T-helper 17 cell (primary cell): ENCODE measurements around the gene PSMA4. TPM values are rescaled to one million over a fixed set of nuclear protein-coding genes. Genes with fewer than 3 reads are reported as not detected.
"Not testable (repeated sequence)": the region's sequence is repeated elsewhere in the genome, so short reads cannot be mapped to it uniquely, and the experiment has no call there.

Experiments
- ATAC-seq: fragments of 150-1000 bp; cut with Tn5 transposase; 2 replicates; pipeline ENCODE4 v1.10.0; 2021; ENCODE audit warnings: mild to moderate bottlenecking, moderate library complexity
- DNase-seq, 3 donors: peaks; one replicate each; pipeline versions ENCODE4 v3.0.0 to v3.0.0-alpha.2; 2020 to 2021
- H3K9me3 ChIP-seq: one replicate; pipeline ENCODE4 v1.7.0; 2013; ENCODE audit warnings: low read length, mild to moderate bottlenecking; ENCODE audit not compliant: control insufficient read depth, poor library complexity, severe bottlenecking
- H3K27ac Mint-ChIP-seq: one replicate; pipeline ENCODE4 v1.8.0; 2022; ENCODE audit warnings: mild to moderate bottlenecking, moderate library complexity, mixed read lengths
- H3K27me3 Mint-ChIP-seq: one replicate; pipeline ENCODE4 v1.8.0; 2022; ENCODE audit warnings: mixed read lengths
- H3K36me3 Mint-ChIP-seq: one replicate; pipeline ENCODE4 v1.8.0; 2022; ENCODE audit warnings: low read depth, mixed read lengths
- H3K4me1 Mint-ChIP-seq: one replicate; pipeline ENCODE4 v1.8.0; 2022; ENCODE audit warnings: mild to moderate bottlenecking, mixed read lengths
- H3K4me3 Mint-ChIP-seq: one replicate; pipeline ENCODE4 v1.8.0; 2022; ENCODE audit warnings: mild to moderate bottlenecking, moderate library complexity, mixed read lengths
- total RNA-seq, 4 donors: library from RNA in 2 of 4; stranded (reverse) in 2 of 4; gene quantifications; one replicate each; pipeline ENCODE4 v1.2.3 and lab custom pipeline; 2022 to 2026

The PSMA4 gene
- total RNA-seq, result 10 to 100 TPM; 66.6 to 72.8 TPM
- 50.7 to 114 reads per million in 2 donors for total RNA-seq (lab: John Stamatoyannopoulos, UW)

DNA sequence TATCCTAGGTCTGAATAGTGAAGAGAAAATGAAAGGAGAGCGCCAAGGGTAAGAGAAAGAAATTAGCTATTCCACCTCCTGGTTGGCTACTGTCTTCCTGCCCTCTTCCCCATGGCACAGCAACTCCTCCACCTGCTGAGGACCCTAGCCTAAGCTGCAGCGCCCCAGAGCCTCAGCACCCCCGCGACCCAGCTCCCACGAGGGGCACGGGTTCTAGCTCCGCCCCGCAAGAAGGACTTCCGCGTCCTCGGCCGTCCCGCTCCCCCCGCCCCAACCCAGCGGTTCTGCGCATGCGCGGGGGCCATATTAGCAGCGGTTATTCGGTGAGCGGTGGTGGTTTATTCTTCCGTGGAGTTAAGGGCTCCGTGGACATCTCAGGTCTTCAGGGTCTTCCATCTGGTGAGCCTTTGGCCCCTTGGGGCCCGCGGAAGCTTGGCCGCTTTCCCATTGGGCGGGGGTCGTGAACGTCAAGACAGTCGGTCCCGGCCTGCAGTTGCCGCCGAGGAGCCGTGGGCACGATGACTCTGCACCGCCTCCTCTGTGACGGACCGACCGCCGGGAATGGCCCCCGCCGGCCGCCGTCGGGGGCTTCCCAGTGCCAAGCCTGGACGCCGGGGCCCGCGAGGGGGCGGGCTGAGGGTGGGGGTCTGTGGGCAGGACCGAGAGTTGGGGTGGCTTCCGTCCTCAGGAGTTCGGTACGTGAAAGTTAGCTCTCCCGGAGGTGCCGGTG lies at the start of gene PSMA4:
Gene PSMA4, plus strand, starts transcription at position 304 of the 730 bp plus-strand sequence. CDS start 1,484 bp downstream, outside the sequence.
- DNase-seq (peak; percentile 89 to 92 (median 92)), ATAC-seq (peak; percentile 89)
- peak within 1 kb of the TSS; percentile 98 for H3K27ac Mint-ChIP-seq
- peak within 1 kb of the TSS; percentile 95 for H3K4me3 Mint-ChIP-seq
- no peaks in the 10 kb centered on the region for H3K27me3 Mint-ChIP-seq
- H3K9me3 ChIP-seq, result no peaks in the 10 kb centered on the region
- H3K4me1 Mint-ChIP-seq, result peaks cover 28% of the 10 kb centered on the region
- peaks cover 6% of the 10 kb centered on the region for H3K36me3 Mint-ChIP-seq

DNA sequence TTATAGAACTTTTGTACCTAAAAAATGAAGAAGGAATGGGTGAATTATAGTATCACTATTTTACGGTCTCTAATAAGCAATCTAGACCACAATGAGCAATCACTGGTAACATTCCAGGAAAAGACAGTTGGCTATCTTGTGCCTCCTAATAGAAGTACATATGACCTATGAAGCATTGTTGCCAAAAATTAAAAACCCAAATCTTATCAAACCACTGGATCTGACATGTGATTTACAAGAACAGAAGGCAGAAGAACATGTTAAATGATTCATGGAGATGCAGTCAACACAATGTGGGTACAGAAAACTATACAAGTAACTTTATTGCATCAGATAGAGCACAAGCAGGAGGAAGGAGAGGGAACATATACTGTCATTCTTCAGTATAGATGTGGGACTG lies 47.4 kb upstream of the PSMA4 start:
- H3K4me3 Mint-ChIP-seq, result no peak overlapping the region
- peaks cover 6% of the 10 kb centered on the region for H3K4me1 Mint-ChIP-seq
- no peaks in the 10 kb centered on the region for H3K27me3 Mint-ChIP-seq
- H3K9me3 ChIP-seq, result no peaks in the 10 kb centered on the region
- no peak overlapping the region for H3K27ac Mint-ChIP-seq
- ATAC-seq, result no peak
- DNase-seq, result no peak
- H3K36me3 Mint-ChIP-seq, result peaks cover 5% of the 10 kb centered on the region

DNA sequence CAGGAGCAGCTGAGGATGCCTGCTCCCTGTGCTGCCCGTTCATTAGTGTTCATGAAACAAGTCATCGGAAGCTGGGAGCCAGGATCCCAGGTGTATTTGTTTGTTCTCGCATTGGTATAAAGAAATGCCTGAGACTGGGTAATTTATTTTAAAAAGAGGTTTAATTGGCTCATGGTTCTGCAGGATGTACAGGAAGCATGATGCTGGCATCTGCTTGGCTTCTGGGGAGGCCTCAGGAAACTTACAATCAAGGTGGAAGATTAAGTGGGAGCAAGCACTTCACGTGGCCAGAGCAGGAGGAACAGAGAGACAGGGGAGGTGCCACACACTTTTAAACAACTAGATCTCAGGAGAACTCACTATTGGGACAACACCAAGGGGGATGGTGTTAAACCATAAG lies 38.4 kb upstream of the PSMA4 start:
- peaks cover 2% of the 10 kb centered on the region for H3K36me3 Mint-ChIP-seq
- no peaks in the 10 kb centered on the region for H3K27me3 Mint-ChIP-seq
- H3K4me1 Mint-ChIP-seq, result peaks cover 5% of the 10 kb centered on the region
- DNase-seq (no peak), ATAC-seq (no peak)
- H3K9me3 ChIP-seq, result no peaks in the 10 kb centered on the region
- no peak overlapping the region for H3K27ac Mint-ChIP-seq
- no peak overlapping the region for H3K4me3 Mint-ChIP-seq

DNA sequence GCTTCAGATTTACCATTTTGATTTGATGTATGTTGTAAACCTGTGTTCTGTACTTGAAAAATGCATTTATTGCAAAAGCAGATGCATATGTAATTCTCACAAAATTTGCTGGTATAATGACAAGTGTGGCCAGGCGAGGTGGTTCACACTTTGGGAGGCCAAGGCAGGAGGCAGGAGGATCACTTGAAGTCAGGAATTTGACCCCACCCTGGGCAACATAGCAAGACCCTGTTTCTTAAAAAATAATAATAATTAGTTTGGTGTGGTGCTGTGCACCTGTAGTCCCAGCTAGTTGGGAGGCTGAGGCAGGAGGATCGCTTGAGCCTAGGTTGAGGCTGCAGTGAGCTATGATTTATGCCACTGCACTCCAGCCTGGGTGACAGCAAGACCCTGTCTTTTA lies 37.6 kb upstream of the PSMA4 start:
- H3K4me3 Mint-ChIP-seq, result no peak overlapping the region
- DNase-seq (no peak), ATAC-seq (no peak)
- H3K27ac Mint-ChIP-seq, result no peak overlapping the region
- no peaks in the 10 kb centered on the region for H3K27me3 Mint-ChIP-seq
- no peaks in the 10 kb centered on the region for H3K36me3 Mint-ChIP-seq
- H3K4me1 Mint-ChIP-seq, result peaks cover 8% of the 10 kb centered on the region
- H3K9me3 ChIP-seq, result no peaks in the 10 kb centered on the region

DNA sequence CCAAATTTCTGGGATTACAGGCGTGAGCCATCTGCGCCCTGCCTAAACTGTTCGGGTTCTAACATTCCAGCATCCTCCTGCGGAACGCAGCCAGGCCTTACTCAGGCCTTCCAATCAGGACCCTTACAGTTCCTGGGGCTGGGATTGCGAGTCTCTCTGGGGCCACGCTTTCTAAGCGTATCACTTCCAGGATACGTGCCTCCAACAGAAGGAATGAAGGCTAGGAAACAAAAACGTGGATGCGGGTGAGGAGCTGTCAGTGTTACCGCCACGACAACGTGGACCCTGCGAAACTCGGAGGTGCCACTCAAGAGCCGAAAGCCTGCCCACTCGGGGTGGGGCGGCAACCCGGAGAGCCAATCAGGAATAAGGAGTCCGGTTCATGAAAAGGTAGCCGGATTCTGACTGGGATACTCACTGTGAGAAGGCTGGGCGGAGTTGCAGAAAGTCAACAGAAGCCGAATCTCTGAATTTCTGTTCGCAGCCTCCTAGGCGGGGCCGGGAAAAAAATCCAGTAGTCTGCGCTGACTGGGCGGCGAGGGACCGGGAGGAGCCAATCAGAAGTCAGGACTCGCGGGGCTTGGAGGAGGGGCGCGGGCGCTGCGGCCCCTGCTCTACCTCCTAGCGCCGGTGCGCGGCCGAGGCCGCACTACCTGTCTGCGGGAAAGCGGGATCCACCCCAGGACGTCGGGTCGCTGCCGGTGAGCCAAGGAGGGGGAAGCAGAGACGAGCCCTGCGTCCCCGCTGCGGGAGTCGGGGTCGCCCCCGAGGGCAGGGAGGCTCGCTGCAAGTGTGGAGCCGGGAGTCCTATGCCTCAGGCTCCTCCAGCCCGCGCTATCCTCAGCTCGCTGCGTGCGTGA lies 33.0 kb upstream of the PSMA4 start, which contains the start of gene HYKK:
Gene HYKK, plus strand, starts transcription at position 607 of the 860 bp plus-strand sequence. CDS start 5,512 bp downstream, outside the sequence.
- no peaks in the 10 kb centered on the region for H3K27me3 Mint-ChIP-seq
- peak within 1 kb of the TSS; percentile 75 for H3K27ac Mint-ChIP-seq
- peak within 1 kb of the TSS; percentile 96 for H3K4me3 Mint-ChIP-seq
- peak; percentile 38 to 65 (median 51) for DNase-seq
- ATAC-seq, result peak; percentile 86
- H3K36me3 Mint-ChIP-seq, result no peaks in the 10 kb centered on the region
- no peaks in the 10 kb centered on the region for H3K9me3 ChIP-seq
- H3K4me1 Mint-ChIP-seq, result peaks cover 17% of the 10 kb centered on the region

DNA sequence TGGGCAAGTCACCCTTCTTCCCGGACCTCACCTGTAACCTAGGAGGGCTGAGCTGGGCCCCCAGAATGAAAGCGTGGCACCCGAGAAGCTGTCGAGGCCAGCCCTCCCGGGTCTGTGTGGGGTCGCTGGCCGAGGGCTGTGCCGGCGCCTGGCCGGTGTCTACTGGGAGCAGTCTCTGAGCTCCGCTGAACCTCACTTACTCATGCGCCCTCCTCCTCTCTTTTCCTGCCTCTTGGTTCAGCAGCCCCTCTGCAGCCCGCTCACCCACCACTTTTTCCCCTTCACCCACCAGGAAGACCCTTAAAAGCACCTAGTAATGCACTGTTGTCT lies 32.4 kb upstream of the PSMA4 start:
- no peaks in the 10 kb centered on the region for H3K9me3 ChIP-seq
- Mint-ChIP-seq H3K4me1 (peaks cover 17% of the 10 kb centered on the region), H3K36me3 (no peaks in the 10 kb centered on the region), H3K27me3 (no peaks in the 10 kb centered on the region), H3K4me3 (peak overlapping the region; percentile 96), H3K27ac (peak overlapping the region; percentile 75)
- ATAC-seq (peak; percentile 30), DNase-seq (no peak)

DNA sequence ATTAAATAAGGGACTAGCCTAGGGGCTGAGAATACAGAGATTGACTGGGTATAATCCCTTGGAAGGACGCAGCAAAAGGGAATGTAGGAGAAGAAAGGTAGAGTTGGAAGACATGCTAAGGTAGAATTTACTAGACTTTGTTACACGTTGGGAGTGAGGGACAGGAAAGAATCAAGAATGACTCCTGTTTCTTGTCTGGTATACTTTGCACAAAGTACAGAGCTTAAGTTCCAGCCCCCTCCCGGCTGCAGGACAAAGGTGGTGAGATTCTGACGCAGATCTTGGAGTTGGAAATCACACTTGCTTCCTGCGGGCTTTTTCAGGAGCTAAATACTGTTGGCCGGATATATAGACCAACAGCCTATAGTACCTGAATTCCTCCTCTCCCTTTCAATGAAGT lies 32.0 kb upstream of the PSMA4 start:
- no peaks in the 10 kb centered on the region for H3K27me3 Mint-ChIP-seq
- no peaks in the 10 kb centered on the region for H3K9me3 ChIP-seq
- peaks cover 17% of the 10 kb centered on the region for H3K4me1 Mint-ChIP-seq
- peak overlapping the region; percentile 96 for H3K4me3 Mint-ChIP-seq
- ATAC-seq, result no peak
- DNase-seq, result no peak
- H3K36me3 Mint-ChIP-seq, result no peaks in the 10 kb centered on the region
- peak overlapping the region; percentile 75 for H3K27ac Mint-ChIP-seq

DNA sequence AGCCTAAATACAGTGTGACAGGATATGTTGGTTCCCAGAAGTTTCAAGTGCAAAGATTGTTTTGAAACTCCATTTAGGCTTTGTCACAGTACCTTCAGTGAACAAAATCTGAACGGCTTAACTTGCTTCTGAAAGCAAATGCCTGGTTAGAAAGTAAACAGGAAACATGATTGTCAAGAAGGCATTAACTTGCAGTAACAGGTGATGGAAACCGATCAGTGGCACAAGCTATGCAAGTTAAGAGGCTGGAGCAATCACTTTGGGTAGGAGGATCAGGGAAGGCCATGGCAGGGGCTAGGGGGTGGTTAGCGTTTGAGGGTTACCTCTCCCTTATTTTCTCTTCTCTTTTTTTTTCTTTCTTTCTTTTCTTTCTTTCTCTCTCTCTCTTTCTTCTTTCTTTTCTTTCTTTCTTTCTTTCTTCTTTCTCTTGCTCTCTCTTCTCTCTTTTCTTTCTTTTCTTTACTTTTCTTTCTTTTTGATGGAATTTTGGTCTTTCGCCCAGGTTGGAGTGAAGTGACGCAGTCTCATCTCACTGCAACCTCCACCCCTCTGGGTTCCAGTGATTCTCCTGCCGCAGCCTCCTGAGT lies 30.4 kb upstream of the PSMA4 start:
- Mint-ChIP-seq H3K4me3 (peak overlapping the region; percentile 70), H3K4me1 (peaks cover 17% of the 10 kb centered on the region), H3K36me3 (no peaks in the 10 kb centered on the region), H3K27me3 (no peaks in the 10 kb centered on the region), H3K27ac (no peak overlapping the region)
- DNase-seq, result no peak
- ATAC-seq, result no peak
- H3K9me3 ChIP-seq, result no peaks in the 10 kb centered on the region

DNA sequence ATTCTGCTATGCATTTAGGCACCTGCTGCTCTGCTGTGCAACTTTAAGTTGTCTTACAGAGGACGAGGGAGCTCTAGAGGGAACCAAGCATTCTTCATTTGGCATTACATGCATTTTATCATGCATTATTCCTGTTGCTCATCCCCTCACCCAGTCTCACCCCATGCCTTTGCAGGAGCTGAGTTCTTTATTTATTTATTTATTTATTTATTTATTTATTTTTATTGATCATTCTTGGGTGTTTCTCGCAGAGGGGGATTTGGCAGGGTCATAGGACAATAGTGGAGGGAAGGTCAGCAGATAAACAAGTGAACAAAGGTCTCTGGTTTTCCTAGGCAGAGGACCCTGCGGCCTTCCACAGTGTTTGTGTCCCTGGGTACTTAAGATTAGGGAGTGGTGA lies 20.2 kb upstream of the PSMA4 start:
- not testable (repeated sequence) for H3K4me3 Mint-ChIP-seq, H3K27me3 Mint-ChIP-seq, ATAC-seq, H3K9me3 ChIP-seq, DNase-seq, H3K36me3 Mint-ChIP-seq, H3K27ac Mint-ChIP-seq, H3K4me1 Mint-ChIP-seq

DNA sequence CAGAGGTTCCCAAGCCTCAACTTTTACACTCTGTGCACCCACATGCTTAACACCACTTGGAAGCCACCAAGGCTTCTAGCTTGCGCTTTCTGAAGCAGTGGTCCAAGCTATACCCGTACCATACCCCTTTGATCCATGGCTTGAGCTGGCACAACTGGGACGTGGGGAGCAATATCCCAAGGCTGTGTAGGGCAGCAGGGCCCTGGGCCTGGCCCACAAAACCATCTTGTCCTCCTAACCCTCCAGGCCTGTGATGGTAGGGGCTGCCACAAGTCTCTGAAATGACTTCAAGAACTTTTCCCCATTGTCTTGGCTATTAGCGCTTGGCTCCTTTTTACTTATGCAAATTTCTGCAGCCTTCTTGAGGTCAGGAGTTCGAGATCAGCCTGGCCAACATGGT lies 16.0 kb upstream of the PSMA4 start:
- ATAC-seq (no peak), DNase-seq (no peak)
- H3K9me3 ChIP-seq, result no peaks in the 10 kb centered on the region
- Mint-ChIP-seq H3K4me3 (no peak overlapping the region), H3K27ac (no peak overlapping the region), H3K36me3 (no peaks in the 10 kb centered on the region), H3K27me3 (peaks cover 4% of the 10 kb centered on the region), H3K4me1 (no peaks in the 10 kb centered on the region)

DNA sequence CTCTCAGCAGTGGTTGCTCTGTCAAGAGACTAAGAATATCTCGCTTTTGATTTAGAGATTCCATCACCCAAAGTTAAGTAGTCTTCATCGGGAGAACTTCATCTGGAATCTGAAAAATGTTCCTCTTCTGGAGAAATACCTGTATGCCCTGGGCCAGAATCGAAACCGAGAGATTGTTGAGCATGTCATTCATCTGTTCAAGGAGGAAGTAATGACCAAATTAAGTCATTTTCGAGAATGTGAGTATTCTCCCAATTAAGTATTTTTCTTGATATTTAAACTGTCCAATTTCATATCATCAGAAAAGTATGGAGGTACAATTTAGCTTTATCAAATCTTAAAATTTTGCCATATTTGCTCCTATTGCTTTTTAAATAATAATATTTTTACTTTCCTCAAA lies 12.9 kb upstream of the PSMA4 start:
- Mint-ChIP-seq H3K4me1 (no peaks in the 10 kb centered on the region), H3K27me3 (no peaks in the 10 kb centered on the region), H3K27ac (no peak overlapping the region), H3K4me3 (no peak overlapping the region), H3K36me3 (no peaks in the 10 kb centered on the region)
- ATAC-seq, result no peak
- no peak for DNase-seq
- H3K9me3 ChIP-seq, result no peaks in the 10 kb centered on the region

DNA sequence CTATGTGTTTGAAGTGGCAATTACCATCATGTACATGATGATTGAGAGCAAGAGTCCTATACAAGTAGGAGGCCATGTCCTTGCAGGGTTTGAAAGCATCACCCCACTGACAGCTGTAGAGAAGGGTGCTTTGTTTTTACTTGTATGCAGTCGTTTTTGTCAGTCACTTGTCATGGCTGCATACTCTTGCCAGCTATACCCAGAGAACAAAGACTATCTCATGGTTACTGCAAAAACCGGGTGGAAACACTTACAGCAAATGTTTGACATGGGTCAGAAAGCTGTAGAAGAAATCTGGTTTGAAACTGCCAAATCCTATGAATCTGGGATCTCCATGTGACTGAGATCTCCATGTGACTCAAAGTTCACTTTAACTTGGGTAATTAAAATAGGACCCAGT lies 6.9 kb upstream of the PSMA4 start:
- no peaks in the 10 kb centered on the region for H3K4me1 Mint-ChIP-seq

DNA sequence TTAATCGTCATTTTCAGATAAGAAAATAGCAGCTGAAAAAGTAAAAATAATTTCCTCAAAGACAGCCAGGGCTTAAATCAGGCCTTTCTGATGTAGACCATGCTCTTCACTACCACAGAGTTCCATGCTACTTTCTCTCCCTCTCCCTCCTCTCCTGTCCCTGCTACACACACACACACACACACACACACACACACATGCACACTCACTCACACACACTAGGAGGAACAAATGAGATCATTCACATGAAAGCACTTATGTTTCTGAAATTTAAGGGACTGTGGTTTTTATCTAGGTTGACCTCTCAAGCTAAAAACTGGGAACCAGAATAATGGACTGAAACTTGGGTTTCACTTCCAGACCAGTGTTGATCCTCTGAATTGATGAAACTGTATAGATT lies 4.1 kb upstream of the PSMA4 start:
- H3K4me1 Mint-ChIP-seq, result peaks cover 13% of the 10 kb centered on the region
- ATAC-seq (no peak), DNase-seq (no peak)
- no peaks in the 10 kb centered on the region for H3K9me3 ChIP-seq
- H3K4me3 Mint-ChIP-seq, result no peak overlapping the region
- H3K36me3 Mint-ChIP-seq, result no peaks in the 10 kb centered on the region
- no peak overlapping the region for H3K27ac Mint-ChIP-seq
- no peaks in the 10 kb centered on the region for H3K27me3 Mint-ChIP-seq

More for the DNA sequence above, 6.9 kb upstream of the PSMA4 start:
- DNase-seq (no peak), ATAC-seq (no peak)
- no peaks in the 10 kb centered on the region for H3K27me3 Mint-ChIP-seq
- no peaks in the 10 kb centered on the region for H3K36me3 Mint-ChIP-seq
- H3K4me3 Mint-ChIP-seq, result no peak overlapping the region
- no peak overlapping the region for H3K27ac Mint-ChIP-seq
- H3K9me3 ChIP-seq, result no peaks in the 10 kb centered on the region
